IPS-18a (cell line): ENCODE measurements around the gene DCAF16.

Source experiments
- H3K27ac ChIP-seq: one replicate; pipeline ENCODE4 v1.5.1; 2013; ENCODE audit warnings: low read length
- H3K27me3 ChIP-seq: one replicate; pipeline ENCODE4 v1.6.1; 2013; ENCODE audit warnings: mild to moderate bottlenecking, low read length; ENCODE audit not compliant: control insufficient read depth, insufficient read depth
- H3K36me3 ChIP-seq: one replicate; pipeline ENCODE4 v1.6.1; 2013; ENCODE audit warnings: low read depth, low read length; ENCODE audit not compliant: control insufficient read depth
- H3K4me1 ChIP-seq: one replicate; pipeline ENCODE4 v1.6.1; 2013; ENCODE audit warnings: low read depth, low read length; ENCODE audit not compliant: control insufficient read depth
- H3K4me3 ChIP-seq: one replicate; pipeline ENCODE4 v1.5.1; 2013; ENCODE audit warnings: low read length
- H3K9ac ChIP-seq: one replicate; pipeline ENCODE4 v1.6.1; 2013; ENCODE audit warnings: mild to moderate bottlenecking, low read length, moderate library complexity
- H3K9me3 ChIP-seq: one replicate; pipeline ENCODE4 v1.6.1; 2013; ENCODE audit warnings: low read depth, low read length; ENCODE audit not compliant: control insufficient read depth

The DCAF16 gene

GRCh38 chr4:17812125-17812524 is 1.6 kb upstream of the DCAF16 start:
- Histone ChIP-seq H3K27ac (no peak overlapping the region), H3K36me3 (peaks cover 31% of the 10 kb centered on the region), H3K27me3 (no peaks in the 10 kb centered on the region), H3K4me3 (peak overlapping the region; percentile 73), H3K9ac (peak overlapping the region; percentile 99), H3K9me3 (no peaks in the 10 kb centered on the region), H3K4me1 (peaks cover 10% of the 10 kb centered on the region)

DNA sequence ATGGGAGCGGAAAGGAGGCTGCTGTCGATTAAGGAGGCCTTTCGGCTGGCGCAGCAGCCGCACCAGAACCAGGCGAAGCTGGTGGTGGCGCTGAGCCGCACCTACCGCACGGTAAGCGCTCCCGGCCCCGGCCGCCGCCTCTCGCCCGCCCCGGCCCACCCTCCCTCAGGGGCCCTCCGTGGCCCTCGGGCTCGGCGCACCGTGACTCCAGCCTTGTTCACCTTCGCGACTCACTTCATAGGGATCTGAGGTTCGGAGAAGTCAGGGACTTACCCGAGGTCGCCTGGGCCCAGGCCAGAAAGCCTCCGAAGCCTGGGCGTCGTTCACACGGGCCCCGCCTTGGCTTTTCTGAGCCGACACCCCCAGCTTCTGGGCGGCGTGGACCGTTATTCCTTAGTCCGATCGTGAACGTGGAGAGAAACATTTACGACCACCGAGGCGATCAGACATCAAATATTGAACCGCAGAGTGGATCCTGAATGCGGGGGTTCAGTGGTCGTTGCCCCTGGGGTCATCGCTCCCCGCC is 584 bp upstream of the DCAF16 start:
- peak overlapping the region; percentile 99 for H3K9ac ChIP-seq
- H3K27ac ChIP-seq, result no peak overlapping the region
- peaks cover 10% of the 10 kb centered on the region for H3K4me1 ChIP-seq
- peaks cover 22% of the 10 kb centered on the region for H3K36me3 ChIP-seq
- peak overlapping the region; percentile 73 for H3K4me3 ChIP-seq
- no peaks in the 10 kb centered on the region for H3K27me3 ChIP-seq
- no peaks in the 10 kb centered on the region for H3K9me3 ChIP-seq

DNA sequence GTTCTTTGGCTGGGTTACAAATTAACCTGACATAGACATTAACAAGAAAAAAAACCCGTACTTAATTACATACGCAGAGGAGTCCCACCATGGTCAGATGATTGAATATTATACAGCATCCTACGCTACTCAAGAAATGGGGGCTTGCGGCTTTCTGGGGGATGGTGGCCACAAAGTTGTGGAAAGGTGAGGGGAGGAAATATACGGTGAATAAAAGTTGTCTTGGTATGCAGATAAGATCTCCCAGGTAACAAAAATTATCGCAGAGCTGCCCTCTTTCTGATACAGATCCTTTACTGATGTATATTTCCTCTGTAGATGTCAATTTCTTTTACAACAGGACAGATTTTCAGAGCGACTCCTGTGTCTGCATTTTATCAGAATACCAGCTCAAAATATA is 890 bp downstream of the DCAF16 start:
- peaks cover 18% of the 10 kb centered on the region for H3K36me3 ChIP-seq
- peak overlapping the region; percentile 73 for H3K4me3 ChIP-seq
- peaks cover 10% of the 10 kb centered on the region for H3K4me1 ChIP-seq
- H3K9me3 ChIP-seq, result no peaks in the 10 kb centered on the region
- no peak overlapping the region for H3K27ac ChIP-seq
- H3K9ac ChIP-seq, result peak overlapping the region; percentile 99
- no peaks in the 10 kb centered on the region for H3K27me3 ChIP-seq

DNA sequence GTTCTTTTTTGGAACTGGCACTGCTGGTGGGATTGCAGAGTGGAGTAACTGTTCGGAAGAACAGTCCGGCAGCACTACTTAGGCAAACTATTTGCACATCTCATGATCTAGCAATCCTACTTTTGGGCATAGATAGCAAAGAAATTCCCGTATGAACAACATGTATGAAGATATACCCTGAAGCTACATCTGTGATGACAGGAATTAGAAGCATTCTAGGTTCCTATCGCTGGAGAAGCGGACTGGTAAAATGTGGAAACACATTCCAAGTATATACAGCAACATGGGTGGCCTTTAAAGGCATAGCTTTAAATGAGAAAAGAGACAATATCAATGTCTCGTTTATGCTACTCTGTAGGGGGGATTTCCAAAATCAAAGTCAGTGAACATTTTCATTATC is 3.1 kb downstream of the DCAF16 start:
- no peaks in the 10 kb centered on the region for H3K27me3 ChIP-seq
- no peak overlapping the region for H3K27ac ChIP-seq

GRCh38 chr4:17805580-17806155 is 4.9 kb downstream of the DCAF16 start:
- H3K4me1 ChIP-seq, result peaks cover 10% of the 10 kb centered on the region
- H3K9me3 ChIP-seq, result no peaks in the 10 kb centered on the region
- no peak overlapping the region for H3K4me3 ChIP-seq
- no peak overlapping the region for H3K27ac ChIP-seq
- H3K36me3 ChIP-seq, result peaks cover 50% of the 10 kb centered on the region
- H3K9ac ChIP-seq, result no peak overlapping the region
- H3K27me3 ChIP-seq, result no peaks in the 10 kb centered on the region

More for the DNA sequence above, 3.1 kb downstream of the DCAF16 start:
- H3K36me3 ChIP-seq, result peaks cover 39% of the 10 kb centered on the region
- H3K4me1 ChIP-seq, result peaks cover 10% of the 10 kb centered on the region
- H3K9me3 ChIP-seq, result no peaks in the 10 kb centered on the region
- no peak overlapping the region for H3K4me3 ChIP-seq
- no peak overlapping the region for H3K9ac ChIP-seq

- H3K4me1 ChIP-seq, result no peaks in the 10 kb centered on the region
- no peak overlapping the region for H3K9ac ChIP-seq
- H3K9me3 ChIP-seq, result no peaks in the 10 kb centered on the region
- no peaks in the 10 kb centered on the region for H3K27me3 ChIP-seq
- H3K36me3 ChIP-seq, result peaks cover 29% of the 10 kb centered on the region
- no peak overlapping the region for H3K4me3 ChIP-seq
- no peak overlapping the region for H3K27ac ChIP-seq
These were observed 12.7 kb downstream of the DCAF16 start for GRCh38 chr4:17797808-17798207.

GRCh38 chr4:17794730-17795129 is 15.8 kb downstream of the DCAF16 start:
- Histone ChIP-seq H3K27ac (no peak overlapping the region), H3K27me3 (no peaks in the 10 kb centered on the region), H3K4me3 (no peak overlapping the region), H3K4me1 (no peaks in the 10 kb centered on the region), H3K9ac (no peak overlapping the region), H3K36me3 (peaks cover 8% of the 10 kb centered on the region), H3K9me3 (no peaks in the 10 kb centered on the region)

DNA sequence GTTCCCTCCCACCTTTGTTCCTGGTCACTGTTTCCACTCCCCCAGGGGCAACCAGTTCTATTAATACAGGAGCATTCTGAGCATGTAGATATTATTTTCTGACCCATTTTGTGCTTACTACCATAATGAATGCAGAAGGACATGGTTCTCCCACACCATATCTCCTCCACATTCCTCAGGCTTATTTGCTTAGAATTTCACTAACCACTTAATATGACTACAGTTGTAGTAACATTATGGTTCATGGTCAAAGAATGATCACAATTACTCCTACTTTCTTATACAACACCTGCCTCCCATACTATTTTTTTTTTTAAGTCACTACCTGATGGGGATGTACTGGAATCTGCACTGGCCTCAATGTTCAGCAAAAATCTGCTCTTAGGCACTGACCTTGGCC is 21.6 kb downstream of the DCAF16 start:
- H3K9ac ChIP-seq, result no peak overlapping the region
- no peaks in the 10 kb centered on the region for H3K27me3 ChIP-seq
- no peaks in the 10 kb centered on the region for H3K4me1 ChIP-seq
- no peak overlapping the region for H3K27ac ChIP-seq
- peaks cover 4% of the 10 kb centered on the region for H3K36me3 ChIP-seq
- H3K4me3 ChIP-seq, result no peak overlapping the region
- no peaks in the 10 kb centered on the region for H3K9me3 ChIP-seq

- no peaks in the 10 kb centered on the region for H3K4me1 ChIP-seq
- no peak overlapping the region for H3K4me3 ChIP-seq
- H3K27me3 ChIP-seq, result peaks cover 14% of the 10 kb centered on the region
- H3K36me3 ChIP-seq, result no peaks in the 10 kb centered on the region
- H3K9ac ChIP-seq, result no peak overlapping the region
- H3K9me3 ChIP-seq, result no peaks in the 10 kb centered on the region
- no peak overlapping the region for H3K27ac ChIP-seq
These were observed 23.2 kb downstream of the DCAF16 start for GRCh38 chr4:17787315-17787714.

GRCh38 chr4:17786567-17786966 is 24.0 kb downstream of the DCAF16 start:
- Histone ChIP-seq H3K9me3 (no peaks in the 10 kb centered on the region), H3K9ac (no peak overlapping the region), H3K36me3 (no peaks in the 10 kb centered on the region), H3K27ac (no peak overlapping the region), H3K4me3 (no peak overlapping the region), H3K27me3 (peaks cover 21% of the 10 kb centered on the region), H3K4me1 (no peaks in the 10 kb centered on the region)

DNA sequence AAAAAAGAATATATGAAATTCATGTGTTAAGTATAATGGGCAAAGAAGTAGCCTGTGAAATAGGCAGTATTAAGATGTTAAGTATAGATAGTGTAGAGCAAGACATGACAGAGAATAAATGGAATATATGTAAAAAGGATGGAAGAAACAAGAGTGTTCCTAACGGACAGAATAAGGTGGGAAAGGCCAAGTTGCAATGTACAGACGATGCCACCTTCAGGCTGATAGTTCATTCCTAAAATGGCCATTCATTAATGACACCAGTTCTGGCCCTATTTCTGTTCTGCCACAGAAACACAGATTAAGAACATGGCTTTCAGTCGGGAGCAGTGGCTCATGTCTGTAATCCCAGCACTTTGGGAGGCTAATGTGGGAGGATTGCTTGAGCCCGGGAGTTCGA is 24.7 kb downstream of the DCAF16 start:
- H3K27me3 ChIP-seq, result peaks cover 28% of the 10 kb centered on the region
- H3K4me1 ChIP-seq, result no peaks in the 10 kb centered on the region
- no peak overlapping the region for H3K9ac ChIP-seq
- no peak overlapping the region for H3K27ac ChIP-seq
- H3K36me3 ChIP-seq, result no peaks in the 10 kb centered on the region
- no peak overlapping the region for H3K4me3 ChIP-seq
- H3K9me3 ChIP-seq, result no peaks in the 10 kb centered on the region
